ENCODE measurements around the gene NRDE2.
A peak's percentile ranks its signal among the peaks of the same experiment; 100 is the strongest.
"Not testable (repeated sequence)": the region's sequence is repeated elsewhere in the genome, so short reads cannot be mapped to it uniquely, and the experiment has no call there.

NRDE2 gene

DNA sequence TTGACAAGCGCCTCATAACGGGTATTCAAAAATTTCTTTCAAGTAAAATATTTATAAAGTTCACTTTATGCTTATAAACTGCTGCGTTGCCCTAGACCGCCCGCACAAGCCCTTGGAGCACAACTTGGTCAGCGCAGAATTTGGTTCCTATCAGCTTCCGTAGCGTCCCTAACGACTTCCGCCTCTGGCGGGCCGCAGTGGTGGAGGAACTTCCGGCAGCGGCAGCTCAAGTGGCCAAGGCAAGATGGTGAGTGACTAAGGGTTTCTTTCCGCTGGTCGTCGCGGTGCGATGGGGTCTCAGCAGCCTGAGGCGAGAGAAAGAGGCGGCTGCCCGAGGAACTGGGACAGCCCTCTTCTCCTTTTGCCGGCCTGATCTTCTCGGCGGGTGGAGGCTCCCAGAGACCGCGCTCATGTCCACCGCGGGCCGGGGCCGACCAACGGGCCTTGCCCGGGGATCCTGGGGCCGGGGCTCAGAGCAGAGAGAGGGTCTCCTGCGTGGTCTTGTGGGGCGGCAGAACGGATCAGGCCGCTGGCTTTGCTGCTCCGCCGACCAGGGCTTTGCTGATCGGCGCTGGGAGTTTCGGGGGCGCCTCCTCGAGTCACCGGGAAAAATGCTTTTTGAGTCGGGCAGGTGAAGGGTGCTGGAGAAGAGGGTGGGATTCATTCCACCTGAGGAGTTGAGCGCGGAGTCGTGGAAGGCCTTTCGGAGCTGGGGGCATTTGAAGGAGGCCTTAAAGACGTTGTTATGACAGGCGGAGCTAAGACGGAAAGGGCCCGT, 75.2 kb downstream of the NRDE2 start, which contains the start of gene PSMC1:
Gene PSMC1 (plus strand): TSS at position 200 of the 778 bp plus-strand sequence. CDS start 45 bp downstream, at position 245.
- Histone ChIP-seq H3K4me3 (ENCODE audit: control insufficient read depth in 1 of 7, extremely low read depth in 1 of 7, insufficient read depth in 4 of 7, low read depth in 2 of 7, low read length in 6 of 7) (peak within 1 kb of the TSS; percentile 79 to 96 (median 93)), H3K36me3 (ENCODE audit: control insufficient read depth in 4 of 4, insufficient read depth in 4 of 4, low read length in 3 of 4) (peaks cover 10 to 24% (median 17%) of the 10 kb centered on the region in 4 experiments), H3K4me1 (ENCODE audit: control extremely low read depth in 1 of 4, control insufficient read depth in 4 of 4, insufficient read depth in 4 of 4, low read length in 3 of 4) (peaks cover 3 to 19% (median 8%) of the 10 kb centered on the region in 4 experiments), H3K27ac (ENCODE audit: insufficient read depth in 1 of 2, low read depth in 1 of 2, low read length in 2 of 2, poor library complexity in 1 of 2, severe bottlenecking in 2 of 2) (peak within 1 kb of the TSS; percentile 72 to 91), H3K9me3 (ENCODE audit: control extremely low read depth in 1 of 5, control insufficient read depth in 4 of 5, insufficient read depth in 2 of 5, low read depth in 1 of 5, low read length in 4 of 5) (no peaks in the 10 kb centered on the region), H3K27me3 (replicated peaks in 2 of 5; ENCODE audit: control insufficient read depth in 4 of 5, insufficient read depth in 5 of 5, low read length in 4 of 5) (peaks cover 0 to 1% (median 0%) of the 10 kb centered on the region in 5 experiments)
- DNase-seq, result peak; percentile 95 to 97 (median 96)
- WGBS (ENCODE audit: insufficient coverage), result 0% methylated on average over 32 of the region's 55 CpGs
- POLR2A ChIA-PET, result no interaction called here
- CTCF ChIA-PET, result interaction anchor here (1.5 kb wide), 1 partner anchor 10 kb away, joined by 4 read pairs; no protein-coding TSS in a partner anchor

DNA sequence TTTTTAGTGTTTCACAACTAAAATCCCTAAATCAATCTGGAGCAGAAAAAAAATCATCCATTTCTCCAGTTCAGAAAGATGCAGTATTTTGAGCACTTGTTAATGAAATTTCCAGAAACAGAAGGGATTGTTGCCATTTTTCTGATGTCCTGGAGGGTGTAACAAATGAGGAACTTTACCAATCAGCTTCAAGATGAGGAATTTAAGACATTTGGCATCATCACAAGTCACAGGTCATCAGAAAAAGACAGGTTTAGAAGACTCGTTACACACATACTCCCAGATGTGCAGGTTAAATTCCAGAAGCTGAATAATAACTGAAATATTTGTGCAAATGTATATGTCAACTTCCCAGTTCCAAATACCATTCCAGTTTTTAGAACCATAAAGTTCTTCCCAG, 75.9 kb downstream of the NRDE2 start:
- peak overlapping the region in 6 of 7 experiments; percentile 79 to 96 (median 93) for H3K4me3 ChIP-seq (ENCODE audit: control insufficient read depth in 1 of 7, extremely low read depth in 1 of 7, insufficient read depth in 4 of 7, low read depth in 2 of 7, low read length in 6 of 7)
- ChIA-PET CTCF (interaction anchor here (1.5 kb wide), 1 partner anchor 10 kb away, joined by 4 read pairs; no protein-coding TSS in a partner anchor), POLR2A (no interaction called here)
- H3K27ac ChIP-seq (ENCODE audit: insufficient read depth in 1 of 2, low read depth in 1 of 2, low read length in 2 of 2, poor library complexity in 1 of 2, severe bottlenecking in 2 of 2), result peak overlapping the region; percentile 72 to 91
- WGBS (ENCODE audit: insufficient coverage), result no CpG with 5 or more reads among the region's 1 CpG
- peaks cover 4 to 18% (median 11%) of the 10 kb centered on the region in 4 experiments for H3K36me3 ChIP-seq (ENCODE audit: control insufficient read depth in 4 of 4, insufficient read depth in 4 of 4, low read length in 3 of 4)
- DNase-seq, result peak in 2 of 3 donors; percentile 24 to 54
- H3K27me3 ChIP-seq (replicated peaks in 2 of 5; ENCODE audit: control insufficient read depth in 4 of 5, insufficient read depth in 5 of 5, low read length in 4 of 5), result peaks cover 0 to 1% (median 0%) of the 10 kb centered on the region in 5 experiments
- no peaks in the 10 kb centered on the region for H3K9me3 ChIP-seq (ENCODE audit: control extremely low read depth in 1 of 5, control insufficient read depth in 4 of 5, insufficient read depth in 2 of 5, low read depth in 1 of 5, low read length in 4 of 5)
- H3K4me1 ChIP-seq (ENCODE audit: control extremely low read depth in 1 of 4, control insufficient read depth in 4 of 4, insufficient read depth in 4 of 4, low read length in 3 of 4), result peaks cover 3 to 19% (median 8%) of the 10 kb centered on the region in 4 experiments

DNA sequence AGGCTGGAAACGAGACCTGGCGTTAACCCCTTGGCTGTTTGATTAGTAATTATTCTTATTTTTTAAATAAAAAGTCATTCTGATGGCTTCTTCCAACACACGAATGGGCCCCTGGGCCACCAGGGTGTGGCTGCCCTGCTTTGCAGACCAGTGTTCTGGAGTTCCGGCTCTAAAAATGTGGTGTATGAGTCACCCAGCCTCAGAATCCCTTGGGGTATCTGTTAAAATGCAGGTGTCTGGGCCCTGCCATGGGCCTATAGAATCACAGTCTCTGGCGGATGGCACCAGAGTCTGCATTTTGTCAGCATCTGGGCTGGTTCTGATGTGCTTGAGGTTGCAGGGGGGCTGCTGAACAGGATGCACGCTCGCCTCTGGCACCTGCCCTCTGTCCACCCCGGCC, 77.9 kb downstream of the NRDE2 start:
- ChIA-PET CTCF (interaction anchor here (1.3 kb wide), 1 partner anchor 19 kb away, joined by 4 read pairs; no protein-coding TSS in a partner anchor), POLR2A (interaction anchor here (0.6 kb wide), 1 partner anchor 98 kb away, joined by 3 read pairs; no protein-coding TSS in a partner anchor)
- Histone ChIP-seq H3K9me3 (ENCODE audit: control extremely low read depth in 1 of 5, control insufficient read depth in 4 of 5, insufficient read depth in 2 of 5, low read depth in 1 of 5, low read length in 4 of 5) (no peaks in the 10 kb centered on the region), H3K4me3 (ENCODE audit: control insufficient read depth in 1 of 7, extremely low read depth in 1 of 7, insufficient read depth in 4 of 7, low read depth in 2 of 7, low read length in 6 of 7) (no peak overlapping the region), H3K4me1 (ENCODE audit: control extremely low read depth in 1 of 4, control insufficient read depth in 4 of 4, insufficient read depth in 4 of 4, low read length in 3 of 4) (peaks cover 3 to 19% (median 8%) of the 10 kb centered on the region in 4 experiments), H3K36me3 (ENCODE audit: control insufficient read depth in 4 of 4, insufficient read depth in 4 of 4, low read length in 3 of 4) (peaks cover 0 to 6% (median 0%) of the 10 kb centered on the region in 4 experiments), H3K27me3 (replicated peaks in 2 of 5; ENCODE audit: control insufficient read depth in 4 of 5, insufficient read depth in 5 of 5, low read length in 4 of 5) (peaks cover 0 to 1% (median 0%) of the 10 kb centered on the region in 5 experiments), H3K27ac (ENCODE audit: insufficient read depth in 1 of 2, low read depth in 1 of 2, low read length in 2 of 2, poor library complexity in 1 of 2, severe bottlenecking in 2 of 2) (no peak overlapping the region)
- 98% methylated on average over 5 of the region's 8 CpGs for WGBS (ENCODE audit: insufficient coverage)
- no peak for DNase-seq

DNA sequence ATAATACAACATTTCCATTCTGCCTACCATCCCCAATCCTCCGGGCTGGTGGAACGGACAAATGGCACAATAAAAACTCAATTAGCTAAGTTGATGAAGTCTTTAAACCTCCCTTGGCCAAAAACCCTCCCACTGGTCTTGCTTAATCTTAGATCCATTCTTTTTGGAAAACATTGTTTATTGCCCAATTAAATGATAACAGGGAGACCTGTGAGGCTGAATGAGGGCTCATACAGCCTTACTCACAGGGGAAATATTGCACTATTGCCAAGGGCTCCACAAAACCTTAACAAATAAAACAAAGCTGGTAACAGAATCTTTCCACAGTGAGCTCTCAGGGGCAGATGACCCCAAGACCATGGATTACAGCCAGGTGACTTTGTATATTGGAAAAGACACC, 83.1 kb downstream of the NRDE2 start:
- ChIA-PET POLR2A (no interaction called here), CTCF (no interaction called here)
- H3K4me3 ChIP-seq (ENCODE audit: control insufficient read depth in 1 of 7, extremely low read depth in 1 of 7, insufficient read depth in 4 of 7, low read depth in 2 of 7, low read length in 6 of 7), result no peak overlapping the region
- DNase-seq, result no peak
- WGBS (ENCODE audit: insufficient coverage), result 86% methylated on average over 2 of the region's 2 CpGs
- no peak overlapping the region for H3K27ac ChIP-seq (ENCODE audit: insufficient read depth in 1 of 2, low read depth in 1 of 2, low read length in 2 of 2, poor library complexity in 1 of 2, severe bottlenecking in 2 of 2)
- no peaks in the 10 kb centered on the region for H3K36me3 ChIP-seq (ENCODE audit: control insufficient read depth in 4 of 4, insufficient read depth in 4 of 4, low read length in 3 of 4)
- peaks cover 0 to 2% (median 1%) of the 10 kb centered on the region in 5 experiments for H3K27me3 ChIP-seq (replicated peaks in 2 of 5; ENCODE audit: control insufficient read depth in 4 of 5, insufficient read depth in 5 of 5, low read length in 4 of 5)
- H3K4me1 ChIP-seq (ENCODE audit: control extremely low read depth in 1 of 4, control insufficient read depth in 4 of 4, insufficient read depth in 4 of 4, low read length in 3 of 4), result no peaks in the 10 kb centered on the region
- no peaks in the 10 kb centered on the region for H3K9me3 ChIP-seq (ENCODE audit: control extremely low read depth in 1 of 5, control insufficient read depth in 4 of 5, insufficient read depth in 2 of 5, low read depth in 1 of 5, low read length in 4 of 5)

DNA sequence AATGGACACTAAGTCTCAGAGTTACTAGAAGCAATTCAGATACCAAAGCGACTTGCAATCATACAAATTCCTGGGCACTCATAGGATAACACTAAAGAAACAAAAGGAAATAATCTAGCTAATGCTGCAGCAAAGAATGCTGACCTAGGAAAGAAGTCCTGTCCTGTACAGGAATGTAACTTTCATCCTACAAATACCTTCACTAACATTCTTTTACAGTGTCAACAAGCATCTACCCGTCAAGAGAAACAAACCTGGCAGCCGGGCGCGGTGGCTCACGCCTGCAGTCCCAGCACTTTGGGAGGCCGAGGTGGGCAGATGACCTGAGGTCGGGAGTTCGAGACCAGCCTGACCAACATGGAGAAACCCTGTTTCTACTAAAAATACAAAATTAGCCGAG, 84.3 kb downstream of the NRDE2 start:
- not testable (repeated sequence) for H3K9me3 ChIP-seq (ENCODE audit: control extremely low read depth in 1 of 5, control insufficient read depth in 4 of 5, insufficient read depth in 2 of 5, low read depth in 1 of 5, low read length in 4 of 5); H3K27me3 ChIP-seq (replicated peaks in 2 of 5; ENCODE audit: control insufficient read depth in 4 of 5, insufficient read depth in 5 of 5, low read length in 4 of 5)

DNA sequence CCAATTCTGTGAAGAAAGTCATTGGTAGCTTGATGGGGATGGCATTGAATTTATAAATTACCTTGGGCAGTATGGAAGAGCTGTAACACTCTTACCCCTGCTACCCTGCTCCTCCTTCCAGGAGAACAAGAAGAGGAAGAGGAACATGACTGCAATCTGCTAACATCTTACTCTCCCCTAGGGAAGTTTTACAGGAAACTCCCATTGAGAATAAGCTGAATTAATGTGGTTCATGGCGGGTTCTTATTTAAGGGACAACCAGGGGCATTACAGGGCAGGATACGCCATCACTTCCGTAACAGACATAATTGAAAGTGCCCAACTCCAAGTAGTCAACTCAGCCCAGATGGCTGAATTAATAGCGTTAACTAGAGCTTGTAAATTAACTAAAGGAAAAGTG, 84.8 kb downstream of the NRDE2 start:
- no peak for DNase-seq

More for the DNA sequence above, 84.3 kb downstream of the NRDE2 start:
- WGBS (ENCODE audit: insufficient coverage), result 90% methylated on average over 2 of the region's 10 CpGs
- H3K4me3 ChIP-seq (ENCODE audit: control insufficient read depth in 1 of 7, extremely low read depth in 1 of 7, insufficient read depth in 4 of 7, low read depth in 2 of 7, low read length in 6 of 7), result peak overlapping the region in 1 of 7 experiments; percentile 15
- CTCF ChIA-PET, result interaction anchor here (0.8 kb wide), 1 partner anchor 309 kb away, joined by 3 read pairs; no protein-coding TSS in a partner anchor
- H3K36me3 ChIP-seq (ENCODE audit: control insufficient read depth in 4 of 4, insufficient read depth in 4 of 4, low read length in 3 of 4); H3K27ac ChIP-seq (ENCODE audit: insufficient read depth in 1 of 2, low read depth in 1 of 2, low read length in 2 of 2, poor library complexity in 1 of 2, severe bottlenecking in 2 of 2); H3K4me1 ChIP-seq (ENCODE audit: control extremely low read depth in 1 of 4, control insufficient read depth in 4 of 4, insufficient read depth in 4 of 4, low read length in 3 of 4); DNase-seq; POLR2A ChIA-PET: not testable (repeated sequence)

DNA sequence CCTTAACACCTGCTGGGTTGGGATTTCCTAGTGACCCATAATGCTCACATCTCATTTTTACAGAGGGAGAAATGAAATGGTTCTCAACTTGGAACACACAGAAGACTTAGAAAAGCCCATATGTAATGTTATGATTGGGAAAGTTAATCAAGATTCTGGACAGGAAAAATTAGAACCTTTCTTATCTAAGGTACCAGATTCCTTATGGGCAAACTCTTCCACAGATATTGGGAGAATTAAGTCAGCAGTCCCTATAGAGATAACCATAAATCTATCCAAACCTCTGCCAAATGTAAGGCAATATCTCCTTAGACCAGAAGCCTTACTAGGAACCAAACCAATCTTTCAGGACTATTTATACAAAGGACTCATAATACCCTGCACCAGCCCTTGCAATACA, 89.3 kb downstream of the NRDE2 start:
- Histone ChIP-seq H3K4me1 (ENCODE audit: control extremely low read depth in 1 of 4, control insufficient read depth in 4 of 4, insufficient read depth in 4 of 4, low read length in 3 of 4) (no peaks in the 10 kb centered on the region), H3K9me3 (ENCODE audit: control extremely low read depth in 1 of 5, control insufficient read depth in 4 of 5, insufficient read depth in 2 of 5, low read depth in 1 of 5, low read length in 4 of 5) (peaks cover 2 to 37% (median 28%) of the 10 kb centered on the region in 5 experiments), H3K27me3 (replicated peaks in 2 of 5; ENCODE audit: control insufficient read depth in 4 of 5, insufficient read depth in 5 of 5, low read length in 4 of 5) (peaks cover 0 to 2% (median 0%) of the 10 kb centered on the region in 5 experiments), H3K4me3 (ENCODE audit: control insufficient read depth in 1 of 7, extremely low read depth in 1 of 7, insufficient read depth in 4 of 7, low read depth in 2 of 7, low read length in 6 of 7) (no peak overlapping the region), H3K36me3 (ENCODE audit: control insufficient read depth in 4 of 4, insufficient read depth in 4 of 4, low read length in 3 of 4) (no peaks in the 10 kb centered on the region), H3K27ac (ENCODE audit: insufficient read depth in 1 of 2, low read depth in 1 of 2, low read length in 2 of 2, poor library complexity in 1 of 2, severe bottlenecking in 2 of 2) (no peak overlapping the region)
- POLR2A ChIA-PET, result no interaction called here
- CTCF ChIA-PET, result no interaction called here
- DNase-seq, result no peak

More for the DNA sequence above, 84.8 kb downstream of the NRDE2 start:
- Histone ChIP-seq H3K9me3 (ENCODE audit: control extremely low read depth in 1 of 5, control insufficient read depth in 4 of 5, insufficient read depth in 2 of 5, low read depth in 1 of 5, low read length in 4 of 5) (no peaks in the 10 kb centered on the region), H3K27ac (ENCODE audit: insufficient read depth in 1 of 2, low read depth in 1 of 2, low read length in 2 of 2, poor library complexity in 1 of 2, severe bottlenecking in 2 of 2) (no peak overlapping the region), H3K27me3 (replicated peaks in 2 of 5; ENCODE audit: control insufficient read depth in 4 of 5, insufficient read depth in 5 of 5, low read length in 4 of 5) (peaks cover 0 to 2% (median 1%) of the 10 kb centered on the region in 5 experiments), H3K36me3 (ENCODE audit: control insufficient read depth in 4 of 4, insufficient read depth in 4 of 4, low read length in 3 of 4) (no peaks in the 10 kb centered on the region), H3K4me1 (ENCODE audit: control extremely low read depth in 1 of 4, control insufficient read depth in 4 of 4, insufficient read depth in 4 of 4, low read length in 3 of 4) (no peaks in the 10 kb centered on the region), H3K4me3 (ENCODE audit: control insufficient read depth in 1 of 7, extremely low read depth in 1 of 7, insufficient read depth in 4 of 7, low read depth in 2 of 7, low read length in 6 of 7) (peak overlapping the region in 1 of 7 experiments; percentile 15)
- ChIA-PET CTCF (interaction anchor here (0.7 to 0.8 kb wide), 2 partner anchors 11 to 308 kb away, joined by 3 read pairs; no protein-coding TSS in a partner anchor), POLR2A (no interaction called here)
- 100% methylated on average over 1 of the region's 4 CpGs for WGBS (ENCODE audit: insufficient coverage)

All from common myeloid progenitor, CD34-positive (primary cell).